ENCODE results near the gene CPEB4. TPM values are rescaled to one million over a fixed set of nuclear protein-coding genes. Genes with fewer than 3 reads are reported as not detected.

CPEB4 gene
- total and polyA plus RNA-seq, 4 donors: 14.3 to 113 (median 32.1) TPM

DNA sequence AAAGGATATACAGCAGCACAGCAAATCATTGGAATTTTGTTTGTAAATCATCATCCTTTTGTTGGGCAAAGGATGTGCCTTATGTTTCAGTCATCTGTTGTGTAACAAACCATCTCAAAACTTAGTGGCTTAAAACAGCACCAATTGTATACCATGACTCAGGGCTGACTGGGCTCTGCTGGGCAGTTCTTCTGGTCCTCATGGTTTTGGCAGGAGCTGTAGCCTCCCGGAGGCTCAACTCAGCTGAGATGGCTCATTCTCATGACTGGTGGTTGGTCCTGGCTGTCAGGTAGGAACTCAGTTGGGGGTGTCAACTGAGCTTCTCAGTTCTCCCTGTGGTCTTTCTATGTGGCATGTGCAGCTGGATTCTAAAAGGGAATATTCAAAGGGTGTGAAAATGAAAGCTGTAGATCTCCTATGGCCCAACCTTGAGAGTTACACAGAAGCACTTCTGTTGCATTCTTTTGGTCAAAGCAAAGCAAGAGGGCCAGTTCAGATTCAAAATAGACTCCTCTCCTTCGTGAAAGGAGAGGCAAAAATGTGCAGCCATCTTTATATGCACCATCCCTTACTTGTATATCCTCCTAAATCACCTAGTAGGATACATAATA is 39.1 kb upstream of the CPEB4 start:
- Histone ChIP-seq H3K4me1 (ENCODE audit: control insufficient read depth in 4 of 4, insufficient read depth in 4 of 4, low read length in 3 of 4) (no peaks in the 10 kb centered on the region), H3K9me3 (ENCODE audit: control insufficient read depth in 4 of 4, low read length in 3 of 4) (no peaks in the 10 kb centered on the region), H3K27ac (ENCODE audit: low read depth in 1 of 2, low read length in 2 of 2) (no peak overlapping the region), H3K4me3 (ENCODE audit: low read depth in 1 of 3, low read length in 3 of 3) (no peak overlapping the region), H3K27me3 (ENCODE audit: control insufficient read depth in 4 of 4, insufficient read depth in 4 of 4, low read length in 3 of 4) (no peaks in the 10 kb centered on the region), H3K9ac (ENCODE audit: low read depth in 1 of 2, low read length in 2 of 2) (no peak overlapping the region), H3K36me3 (ENCODE audit: control insufficient read depth in 4 of 4, insufficient read depth in 3 of 4, low read depth in 1 of 4, low read length in 3 of 4) (no peaks in the 10 kb centered on the region)
- 94% methylated on average over 2 of the region's 2 CpGs for WGBS
- TF ChIP-seq FOXA1 (IDR thresholded peaks at IDR 0.05) (no peak), FOXA2 (IDR thresholded peaks at IDR 0.05) (no peak), RAD21 (IDR thresholded peaks at IDR 0.05) (no peak), YY1 (IDR thresholded peaks at IDR 0.05) (no peak), EGR1 (IDR thresholded peaks at IDR 0.05; ENCODE audit: low read depth in 2 of 2) (no peak), GABPA (IDR thresholded peaks at IDR 0.05 in 1 of 2, conservative IDR thresholded peaks at IDR 0.05 in 1 of 2) (no peak), RXRA (IDR thresholded peaks at IDR 0.05) (no peak), JUND (IDR thresholded peaks at IDR 0.05) (no peak), HNF4G (IDR thresholded peaks at IDR 0.05) (no peak), HNF4A (conservative IDR thresholded peaks at IDR 0.05) (no peak)
- TF ChIP-seq, protein P1, sequence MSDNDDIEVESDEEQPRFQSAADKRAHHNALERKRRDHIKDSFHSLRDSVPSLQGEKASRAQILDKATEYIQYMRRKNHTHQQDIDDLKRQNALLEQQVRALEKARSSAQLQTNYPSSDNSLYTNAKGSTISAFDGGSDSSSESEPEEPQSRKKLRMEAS (IDR thresholded peaks at IDR 0.05): no peak
- TF ChIP-seq, protein P2, sequence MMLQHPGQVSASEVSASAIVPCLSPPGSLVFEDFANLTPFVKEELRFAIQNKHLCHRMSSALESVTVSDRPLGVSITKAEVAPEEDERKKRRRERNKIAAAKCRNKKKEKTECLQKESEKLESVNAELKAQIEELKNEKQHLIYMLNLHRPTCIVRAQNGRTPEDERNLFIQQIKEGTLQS (IDR thresholded peaks at IDR 0.05): no peak
- TF ChIP-seq, protein P3, sequence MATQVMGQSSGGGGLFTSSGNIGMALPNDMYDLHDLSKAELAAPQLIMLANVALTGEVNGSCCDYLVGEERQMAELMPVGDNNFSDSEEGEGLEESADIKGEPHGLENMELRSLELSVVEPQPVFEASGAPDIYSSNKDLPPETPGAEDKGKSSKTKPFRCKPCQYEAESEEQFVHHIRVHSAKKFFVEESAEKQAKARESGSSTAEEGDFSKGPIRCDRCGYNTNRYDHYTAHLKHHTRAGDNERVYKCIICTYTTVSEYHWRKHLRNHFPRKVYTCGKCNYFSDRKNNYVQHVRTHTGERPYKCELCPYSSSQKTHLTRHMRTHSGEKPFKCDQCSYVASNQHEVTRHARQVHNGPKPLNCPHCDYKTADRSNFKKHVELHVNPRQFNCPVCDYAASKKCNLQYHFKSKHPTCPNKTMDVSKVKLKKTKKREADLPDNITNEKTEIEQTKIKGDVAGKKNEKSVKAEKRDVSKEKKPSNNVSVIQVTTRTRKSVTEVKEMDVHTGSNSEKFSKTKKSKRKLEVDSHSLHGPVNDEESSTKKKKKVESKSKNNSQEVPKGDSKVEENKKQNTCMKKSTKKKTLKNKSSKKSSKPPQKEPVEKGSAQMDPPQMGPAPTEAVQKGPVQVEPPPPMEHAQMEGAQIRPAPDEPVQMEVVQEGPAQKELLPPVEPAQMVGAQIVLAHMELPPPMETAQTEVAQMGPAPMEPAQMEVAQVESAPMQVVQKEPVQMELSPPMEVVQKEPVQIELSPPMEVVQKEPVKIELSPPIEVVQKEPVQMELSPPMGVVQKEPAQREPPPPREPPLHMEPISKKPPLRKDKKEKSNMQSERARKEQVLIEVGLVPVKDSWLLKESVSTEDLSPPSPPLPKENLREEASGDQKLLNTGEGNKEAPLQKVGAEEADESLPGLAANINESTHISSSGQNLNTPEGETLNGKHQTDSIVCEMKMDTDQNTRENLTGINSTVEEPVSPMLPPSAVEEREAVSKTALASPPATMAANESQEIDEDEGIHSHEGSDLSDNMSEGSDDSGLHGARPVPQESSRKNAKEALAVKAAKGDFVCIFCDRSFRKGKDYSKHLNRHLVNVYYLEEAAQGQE (IDR thresholded peaks at IDR 0.05): no peak
- TF ChIP-seq, protein P4, sequence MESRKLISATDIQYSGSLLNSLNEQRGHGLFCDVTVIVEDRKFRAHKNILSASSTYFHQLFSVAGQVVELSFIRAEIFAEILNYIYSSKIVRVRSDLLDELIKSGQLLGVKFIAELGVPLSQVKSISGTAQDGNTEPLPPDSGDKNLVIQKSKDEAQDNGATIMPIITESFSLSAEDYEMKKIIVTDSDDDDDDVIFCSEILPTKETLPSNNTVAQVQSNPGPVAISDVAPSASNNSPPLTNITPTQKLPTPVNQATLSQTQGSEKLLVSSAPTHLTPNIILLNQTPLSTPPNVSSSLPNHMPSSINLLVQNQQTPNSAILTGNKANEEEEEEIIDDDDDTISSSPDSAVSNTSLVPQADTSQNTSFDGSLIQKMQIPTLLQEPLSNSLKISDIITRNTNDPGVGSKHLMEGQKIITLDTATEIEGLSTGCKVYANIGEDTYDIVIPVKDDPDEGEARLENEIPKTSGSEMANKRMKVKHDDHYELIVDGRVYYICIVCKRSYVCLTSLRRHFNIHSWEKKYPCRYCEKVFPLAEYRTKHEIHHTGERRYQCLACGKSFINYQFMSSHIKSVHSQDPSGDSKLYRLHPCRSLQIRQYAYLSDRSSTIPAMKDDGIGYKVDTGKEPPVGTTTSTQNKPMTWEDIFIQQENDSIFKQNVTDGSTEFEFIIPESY (IDR thresholded peaks at IDR 0.05): no peak
- no peak for DNase-seq (ENCODE audit: low spot score)

DNA sequence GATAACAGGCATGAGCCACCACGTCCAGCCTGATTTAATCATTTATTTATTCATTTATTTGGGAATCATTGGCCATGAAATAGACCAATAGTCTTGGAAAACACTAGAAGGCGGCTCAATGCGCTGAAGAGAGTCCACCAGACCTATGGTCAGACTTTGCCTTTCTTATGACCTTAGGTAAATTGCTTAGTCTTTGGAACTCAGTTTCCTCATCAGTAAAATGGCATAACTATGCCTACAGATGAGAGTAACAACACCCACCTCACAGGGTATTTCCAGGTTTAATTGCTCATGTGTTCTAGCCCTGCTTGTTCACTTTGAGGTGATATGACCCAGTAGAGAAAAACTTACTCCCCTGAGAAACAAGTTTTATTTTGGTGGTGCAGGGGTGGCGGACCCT is 38.2 kb upstream of the CPEB4 start:
- no peak for DNase-seq (ENCODE audit: low spot score)
- no peak for TF ChIP-seq SP1 (IDR thresholded peaks at IDR 0.05)
- TF ChIP-seq JUND (IDR thresholded peaks at IDR 0.05): no peak
- TF ChIP-seq, protein P2 (IDR thresholded peaks at IDR 0.05): no peak
- no peak for TF ChIP-seq FOXA2 (IDR thresholded peaks at IDR 0.05)
- TF ChIP-seq RXRA (IDR thresholded peaks at IDR 0.05): no peak
- no peak for TF ChIP-seq FOXA1 (IDR thresholded peaks at IDR 0.05)
- TF ChIP-seq, protein P4 (IDR thresholded peaks at IDR 0.05): no peak
- TF ChIP-seq NR2F2 (IDR thresholded peaks at IDR 0.05): no peak
- TF ChIP-seq GABPA (IDR thresholded peaks at IDR 0.05 in 1 of 2, conservative IDR thresholded peaks at IDR 0.05 in 1 of 2): no peak
- no peak for TF ChIP-seq HNF4G (IDR thresholded peaks at IDR 0.05)
- TF ChIP-seq, protein P5, sequence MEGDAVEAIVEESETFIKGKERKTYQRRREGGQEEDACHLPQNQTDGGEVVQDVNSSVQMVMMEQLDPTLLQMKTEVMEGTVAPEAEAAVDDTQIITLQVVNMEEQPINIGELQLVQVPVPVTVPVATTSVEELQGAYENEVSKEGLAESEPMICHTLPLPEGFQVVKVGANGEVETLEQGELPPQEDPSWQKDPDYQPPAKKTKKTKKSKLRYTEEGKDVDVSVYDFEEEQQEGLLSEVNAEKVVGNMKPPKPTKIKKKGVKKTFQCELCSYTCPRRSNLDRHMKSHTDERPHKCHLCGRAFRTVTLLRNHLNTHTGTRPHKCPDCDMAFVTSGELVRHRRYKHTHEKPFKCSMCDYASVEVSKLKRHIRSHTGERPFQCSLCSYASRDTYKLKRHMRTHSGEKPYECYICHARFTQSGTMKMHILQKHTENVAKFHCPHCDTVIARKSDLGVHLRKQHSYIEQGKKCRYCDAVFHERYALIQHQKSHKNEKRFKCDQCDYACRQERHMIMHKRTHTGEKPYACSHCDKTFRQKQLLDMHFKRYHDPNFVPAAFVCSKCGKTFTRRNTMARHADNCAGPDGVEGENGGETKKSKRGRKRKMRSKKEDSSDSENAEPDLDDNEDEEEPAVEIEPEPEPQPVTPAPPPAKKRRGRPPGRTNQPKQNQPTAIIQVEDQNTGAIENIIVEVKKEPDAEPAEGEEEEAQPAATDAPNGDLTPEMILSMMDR (IDR thresholded peaks at IDR 0.05; ENCODE audit: low read depth, low read length, missing input control): no peak
- no peak for TF ChIP-seq HNF4A (conservative IDR thresholded peaks at IDR 0.05)
- TF ChIP-seq EGR1 (IDR thresholded peaks at IDR 0.05; ENCODE audit: low read depth in 2 of 2): no peak
- TF ChIP-seq TAF1 (conservative IDR thresholded peaks at IDR 0.05): no peak
- no peaks in the 10 kb centered on the region for H3K4me1 ChIP-seq (ENCODE audit: control insufficient read depth in 4 of 4, insufficient read depth in 4 of 4, low read length in 3 of 4)
- no peaks in the 10 kb centered on the region for H3K36me3 ChIP-seq (ENCODE audit: control insufficient read depth in 4 of 4, insufficient read depth in 3 of 4, low read depth in 1 of 4, low read length in 3 of 4)
- H3K9ac ChIP-seq (ENCODE audit: low read depth in 1 of 2, low read length in 2 of 2): no peak overlapping the region
- H3K9me3 ChIP-seq (ENCODE audit: control insufficient read depth in 4 of 4, low read length in 3 of 4): no peaks in the 10 kb centered on the region
- 93% methylated on average over 4 of the region's 4 CpGs for WGBS
- H3K4me3 ChIP-seq (ENCODE audit: low read depth in 1 of 3, low read length in 3 of 3): no peak overlapping the region
- no peak overlapping the region for H3K27ac ChIP-seq (ENCODE audit: low read depth in 1 of 2, low read length in 2 of 2)
- no peaks in the 10 kb centered on the region for H3K27me3 ChIP-seq (ENCODE audit: control insufficient read depth in 4 of 4, insufficient read depth in 4 of 4, low read length in 3 of 4)
